Body of pancreas (tissue), 4 donors: ENCODE measurements around the gene KANK3. TPM values are rescaled to one million over a fixed set of nuclear protein-coding genes. Genes with fewer than 3 reads are reported as not detected.

Experiments used
- ATAC-seq: fragments of 150-250 bp; one replicate; pipeline ENCODE4 v1.9.1; 2016
- DNase-seq, 4 donors: peaks; one replicate each; pipeline ENCODE4 v3.0.0-alpha.2; 2019
- H3K27ac ChIP-seq, 4 donors: fragments of 200-600 bp; sonication (generic); 1 replicate in 3 of 4; 2 replicates in 1 of 4; pipeline versions ENCODE4 v1.5.1 to v1.6.1; 2016 to 2019; ENCODE audit warnings: mild to moderate bottlenecking in 1 of 4, mixed read lengths in 1 of 4, moderate library complexity in 1 of 4
- H3K27me3 ChIP-seq, 2 donors: fragments of 200-600 bp; sonication (generic); one replicate each; pipeline ENCODE4 v1.6.0; 2016; ENCODE audit warnings: mild to moderate bottlenecking in 1 of 2
- H3K36me3 ChIP-seq, 2 donors: fragments of 200-600 bp; sonication (generic); replicated peaks in 1 of 2; 2 replicates each; pipeline ENCODE4 v1.5.1; 2016; ENCODE audit warnings: low read depth in 2 of 2; ENCODE audit not compliant: insufficient read depth in 1 of 2
- H3K4me1 ChIP-seq: fragments of 200-600 bp; sonication (generic); one replicate; pipeline ENCODE4 v1.6.0; 2016
- H3K4me3 ChIP-seq, 2 donors: fragments of 200-600 bp; sonication (generic); 1 replicate in 1 of 2; 2 replicates in 1 of 2; pipeline ENCODE4 v1.5.1; 2016 to 2019
- H3K9me3 ChIP-seq, 3 donors: fragments of 200-600 bp; sonication (generic); 1 replicate in 2 of 3; 2 replicates in 1 of 3; pipeline ENCODE4 v1.5.1; 2016
- POLR2A ChIP-seq, 3 donors: fragments of 450-650 bp; IDR thresholded peaks; one replicate each; pipeline ENCODE4 v1.6.1; 2016; ENCODE audit warnings: antibody characterized with exemption in 3 of 3, mild to moderate bottlenecking in 2 of 3
- WGBS, 2 donors: methylation state at CpG; one replicate each; pipeline ENCODE4 v1.1.5; 2017; 5-methylcytosine and 5-hydroxymethylcytosine counted together
- intact Hi-C: fragments of 100-400 bp; cut with DNase I; formaldehyde crosslinking; loops from one replicate; pipeline ENCODE4 v1.15.1; 2023
- total RNA-seq, 2 donors: library from RNA; depleted of rRNA; stranded (reverse); fragments of >200 nt; gene quantifications; one replicate each; pipeline ENCODE4 v1.1.0, GENCODE V29; 2016
- TF ChIP-seq, protein P1 (sequence below), 7 experiments: fragments of 450-650 bp in 4 of 7; fragments of 200-600 bp in 3 of 7; sonication (generic) in 3 of 7; IDR thresholded peaks; one replicate each; pipeline ENCODE4 v1.5.1; 2016 to 2019; ENCODE audit warnings: antibody characterized with exemption in 7 of 7

The KANK3 gene
- total RNA-seq, 2 donors from 2014 or later: 9.1 to 25.7 TPM

DNA sequence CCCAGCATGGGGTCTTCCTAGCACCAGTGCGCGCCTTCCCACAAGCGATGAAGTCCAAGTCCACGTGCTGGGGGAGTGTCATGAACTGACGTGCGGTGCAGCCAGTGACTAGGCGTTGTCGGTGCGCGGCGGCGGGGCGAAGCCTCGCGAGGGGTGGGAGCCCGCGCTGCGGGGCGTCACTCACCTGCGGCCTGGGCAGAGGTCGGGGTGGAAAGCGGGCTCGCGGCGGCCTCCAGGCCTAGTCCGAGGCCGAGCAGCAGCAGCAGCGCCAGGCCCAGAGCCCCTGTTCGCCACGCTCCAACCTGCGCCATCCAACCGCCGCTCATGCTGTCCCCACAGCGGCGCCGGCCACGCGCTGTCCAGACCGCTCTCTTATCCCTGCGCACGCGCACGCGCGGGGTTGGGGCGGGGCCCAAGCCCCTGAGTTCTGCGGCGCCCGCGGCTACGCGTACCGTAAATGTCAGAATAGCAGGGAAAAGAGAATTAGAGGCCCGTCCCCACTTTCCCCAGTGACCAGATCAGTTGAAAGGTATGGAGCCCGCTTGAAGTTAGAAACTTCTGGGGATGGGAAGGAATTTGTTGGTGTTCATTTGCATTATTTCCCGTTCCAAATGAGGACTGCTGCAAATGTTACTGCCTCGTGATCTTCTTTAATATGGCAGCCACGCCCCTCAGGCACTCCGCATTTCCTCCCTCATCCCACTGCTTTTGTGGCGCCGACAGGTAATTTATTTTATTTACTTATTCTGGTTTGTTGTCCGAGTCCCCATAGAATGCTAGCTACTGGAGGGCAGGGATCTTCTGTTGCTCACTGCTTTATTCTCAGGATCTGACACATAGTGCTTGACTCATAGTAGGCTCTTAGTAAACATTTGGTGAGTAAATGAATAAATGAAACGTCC lies 34.8 kb downstream of the KANK3 start, which contains the start of gene CD320:
Gene CD320 (minus strand): TSS at position 394 of the 902 bp plus-strand sequence. CDS start 68 bp downstream, at position 326.
- TF ChIP-seq, protein P1, sequence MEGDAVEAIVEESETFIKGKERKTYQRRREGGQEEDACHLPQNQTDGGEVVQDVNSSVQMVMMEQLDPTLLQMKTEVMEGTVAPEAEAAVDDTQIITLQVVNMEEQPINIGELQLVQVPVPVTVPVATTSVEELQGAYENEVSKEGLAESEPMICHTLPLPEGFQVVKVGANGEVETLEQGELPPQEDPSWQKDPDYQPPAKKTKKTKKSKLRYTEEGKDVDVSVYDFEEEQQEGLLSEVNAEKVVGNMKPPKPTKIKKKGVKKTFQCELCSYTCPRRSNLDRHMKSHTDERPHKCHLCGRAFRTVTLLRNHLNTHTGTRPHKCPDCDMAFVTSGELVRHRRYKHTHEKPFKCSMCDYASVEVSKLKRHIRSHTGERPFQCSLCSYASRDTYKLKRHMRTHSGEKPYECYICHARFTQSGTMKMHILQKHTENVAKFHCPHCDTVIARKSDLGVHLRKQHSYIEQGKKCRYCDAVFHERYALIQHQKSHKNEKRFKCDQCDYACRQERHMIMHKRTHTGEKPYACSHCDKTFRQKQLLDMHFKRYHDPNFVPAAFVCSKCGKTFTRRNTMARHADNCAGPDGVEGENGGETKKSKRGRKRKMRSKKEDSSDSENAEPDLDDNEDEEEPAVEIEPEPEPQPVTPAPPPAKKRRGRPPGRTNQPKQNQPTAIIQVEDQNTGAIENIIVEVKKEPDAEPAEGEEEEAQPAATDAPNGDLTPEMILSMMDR (IDR thresholded peaks at IDR 0.05): no peak
- TF ChIP-seq POLR2A (IDR thresholded peaks at IDR 0.05): peak; percentile 46 to 59 (median 55)
- peak within 1 kb of the TSS in 1 of 2 donors; percentile 32 for H3K4me3 ChIP-seq
- peak within 1 kb of the TSS in 3 of 4 donors; percentile 33 to 70 (median 69) for H3K27ac ChIP-seq
- H3K4me1 ChIP-seq: peaks cover 22% of the 10 kb centered on the region
- no peaks in the 10 kb centered on the region for H3K36me3 ChIP-seq
- DNase-seq (peak; percentile 89 to 94 (median 90)), ATAC-seq (peak; percentile 93)
- 1 to 3% methylated on average over 10 to 63 of the region's 63 CpGs for whole genome bisulfite sequencing, 2 donors
- no peaks in the 10 kb centered on the region for H3K9me3 ChIP-seq
- intact Hi-C loops: no loop called here
- H3K27me3 ChIP-seq: no peaks in the 10 kb centered on the region

DNA sequence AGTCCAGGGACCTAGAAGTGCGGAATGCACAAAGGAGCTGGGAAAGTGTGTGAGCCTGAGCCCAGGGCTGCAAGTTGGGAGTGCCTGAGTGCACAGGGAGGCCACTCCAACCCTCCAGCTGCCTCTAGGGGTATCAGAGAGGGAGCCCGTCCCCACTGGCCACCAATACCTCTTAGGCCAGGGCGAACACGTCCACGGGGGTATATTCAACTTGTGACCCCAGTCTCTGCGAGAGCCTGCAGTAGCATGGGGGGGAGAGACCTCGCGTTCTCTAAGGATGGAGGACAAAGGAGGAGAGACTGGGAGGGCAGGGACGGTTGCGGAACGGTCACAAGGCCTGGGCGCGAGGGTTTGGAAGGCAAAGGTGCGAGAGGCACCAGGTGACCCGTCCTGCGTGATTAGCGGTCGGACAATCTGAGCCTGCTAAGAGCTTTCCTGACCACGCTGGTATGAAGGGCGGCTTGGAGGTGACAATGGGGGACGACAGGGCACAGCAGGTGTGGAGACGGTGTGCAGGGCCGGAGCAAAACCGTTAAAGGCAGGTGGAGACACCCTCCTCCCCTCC lies 35.6 kb downstream of the KANK3 start:
- WGBS, 2 donors: 8 to 18% methylated on average over 17 to 24 of the region's 24 CpGs
- intact Hi-C loops: no loop called here
- Histone ChIP-seq H3K4me3 (peak overlapping the region in 1 of 2 donors; percentile 32), H3K9me3 (no peaks in the 10 kb centered on the region), H3K27ac (peak overlapping the region in 3 of 4 donors; percentile 33 to 70 (median 69)), H3K27me3 (no peaks in the 10 kb centered on the region), H3K4me1 (peaks cover 22% of the 10 kb centered on the region), H3K36me3 (no peaks in the 10 kb centered on the region)
- peak; percentile 6 for ATAC-seq
- TF ChIP-seq, protein P1 (IDR thresholded peaks at IDR 0.05): no peak
- TF ChIP-seq POLR2A (IDR thresholded peaks at IDR 0.05): no peak
- DNase-seq: peak in 3 of 4 donors; percentile 2 to 20 (median 16)

DNA sequence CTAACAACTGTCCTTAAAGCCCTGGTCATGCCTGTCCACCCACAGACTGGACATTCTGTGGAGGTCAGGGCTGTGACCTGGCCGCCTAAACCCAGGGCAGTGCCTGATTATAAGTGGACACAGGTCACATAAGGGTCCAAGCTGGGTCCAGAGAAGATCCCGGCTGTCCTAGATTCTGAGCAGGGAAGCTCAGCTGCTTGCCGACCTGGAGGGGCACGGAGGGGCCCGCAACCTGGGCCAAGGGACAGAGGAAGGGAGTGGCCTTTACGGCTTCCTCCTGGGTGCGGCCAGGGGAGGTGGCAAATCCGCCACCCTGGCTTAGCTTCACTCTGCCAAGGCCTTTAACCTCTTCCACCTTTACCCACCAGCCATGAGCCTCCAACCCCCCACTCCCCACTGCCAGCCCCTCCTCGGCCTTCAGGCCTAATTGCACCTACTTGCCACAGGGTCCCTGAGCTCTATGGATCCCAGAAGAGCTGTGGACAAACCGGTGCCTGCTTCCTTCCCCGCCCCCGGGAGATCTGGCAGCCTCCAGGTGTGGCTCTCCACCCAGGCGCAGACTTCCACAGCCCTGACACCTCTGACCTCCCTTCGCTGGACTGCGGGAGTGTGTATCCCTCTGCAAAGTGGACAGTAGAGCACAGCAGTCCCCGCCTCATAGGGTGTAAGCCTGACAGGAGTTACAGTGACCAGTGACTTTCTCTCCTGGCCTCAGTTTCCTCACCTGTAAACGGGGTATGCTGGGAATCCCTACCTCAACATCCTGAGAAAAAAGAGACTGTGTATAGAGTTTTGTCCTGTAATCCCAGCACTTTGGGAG lies 36.6 kb downstream of the KANK3 start:
- H3K27ac ChIP-seq: no peak overlapping the region
- no peak overlapping the region for H3K4me3 ChIP-seq
- no peaks in the 10 kb centered on the region for H3K27me3 ChIP-seq
- DNase-seq: peak in 3 of 4 donors; percentile 1 to 9 (median 8)
- no peak for ATAC-seq
- H3K36me3 ChIP-seq: no peaks in the 10 kb centered on the region
- TF ChIP-seq, protein P1 (IDR thresholded peaks at IDR 0.05): no peak
- TF ChIP-seq POLR2A (IDR thresholded peaks at IDR 0.05): no peak
- H3K9me3 ChIP-seq: no peaks in the 10 kb centered on the region
- 67 to 81% methylated on average over 8 to 17 of the region's 17 CpGs for WGBS, 2 donors
- intact Hi-C loops: no loop called here
- peaks cover 22% of the 10 kb centered on the region for H3K4me1 ChIP-seq

DNA sequence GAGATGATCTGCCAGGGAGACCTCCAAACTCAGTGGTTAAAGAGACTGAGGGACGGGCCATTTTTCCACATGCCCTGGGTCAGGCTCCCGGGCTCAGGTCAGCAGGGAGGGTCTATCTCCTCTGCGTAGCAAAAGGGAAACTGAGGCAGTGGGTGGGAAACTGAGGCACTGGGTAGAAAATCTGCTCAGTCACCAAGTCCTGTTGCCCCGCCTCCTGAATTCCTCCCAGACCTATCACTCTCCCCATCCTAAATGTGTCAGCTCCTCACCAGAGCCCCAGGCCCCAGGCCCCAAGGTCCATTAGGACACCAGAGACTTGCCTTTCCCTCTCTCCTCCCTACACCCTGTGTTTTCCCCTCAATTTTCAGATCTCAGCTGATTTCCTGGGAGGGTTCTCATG lies 37.3 kb downstream of the KANK3 start:
- TF ChIP-seq, protein P1 (IDR thresholded peaks at IDR 0.05): no peak
- Histone ChIP-seq H3K4me3 (no peak overlapping the region), H3K27me3 (no peaks in the 10 kb centered on the region), H3K9me3 (no peaks in the 10 kb centered on the region), H3K4me1 (peaks cover 22% of the 10 kb centered on the region), H3K27ac (no peak overlapping the region), H3K36me3 (no peaks in the 10 kb centered on the region)
- 38 to 72% methylated on average over 1 to 4 of the region's 4 CpGs for WGBS, 2 donors
- DNase-seq: peak in 3 of 4 donors; percentile 0 to 9 (median 5)
- ATAC-seq: no peak
- intact Hi-C loops: no loop called here
